PC-9 (cell line): ENCODE data around the gene PRIMA1.

Experiments used
- CTCF ChIP-seq: fragments of 200-600 bp; sonication (generic); conservative IDR thresholded peaks from 2 replicates; pipeline ENCODE4 v1.6.1; 2017; ENCODE audit warnings: mixed run types, antibody characterized with exemption, mild to moderate bottlenecking, moderate library complexity
- EZH2 ChIP-seq: fragments of 200-600 bp; sonication (generic); IDR thresholded peaks from 2 replicates; pipeline ENCODE4 v1.8.0; 2017; ENCODE audit warnings: antibody characterized with exemption, low read depth

- TF ChIP-seq CTCF = no peak
- no peak for TF ChIP-seq EZH2
Observed at GRCh38 chr14:93691042-93691780, 97.1 kb downstream of the PRIMA1 start.
